IMR-90 (cell line): ENCODE results near the gene AOX1. TPM values are rescaled to one million over a fixed set of nuclear protein-coding genes. Genes with fewer than 3 reads are reported as not detected.

ENCODE experiments used
- ATAC-seq: fragments of 200-7000 bp; cut with Tn5 transposase; 2 replicates; pipeline ENCODE4 v1.9.1; 2020; ENCODE audit warnings: low read depth, mild to moderate bottlenecking, moderate library complexity
- BruUV-seq: library from RNA; stranded (reverse); fragments of 400-500 nt; replicated peaks from 2 replicates; lab custom pipeline; 2021; lab: Mats Ljungman, UMichigan
- CTCF ChIA-PET: fragments of 300-600 bp; formaldehyde crosslinking; extraction: SDS; loops from one replicate; lab custom pipeline; 2021; ENCODE audit warnings: antibody characterized with exemption; lab: Yijun Ruan, JAX
- POLR2A ChIA-PET: fragments of 300-600 bp; sonication (Branson Sonifier 250); formaldehyde crosslinking; loops from one replicate; lab custom pipeline; 2022; ENCODE audit warnings: antibody characterized with exemption; ENCODE audit not compliant: unreplicated experiment; lab: Charles Lee
- DNase-seq: peaks from one replicate; pipeline ENCODE4 v3.0.0; 2013
- H2AFZ ChIP-seq: replicated peaks from 2 replicates; pipeline ENCODE3; 2013; ENCODE audit warnings: low read length, mild to moderate bottlenecking; ENCODE audit not compliant: poor library complexity
- H2AK5ac ChIP-seq: 2 replicates; pipeline ENCODE4 v1.6.1; 2013; ENCODE audit warnings: low read depth, low read length, inconsistent platforms
- H2AK9ac ChIP-seq: replicated peaks from 2 replicates; pipeline ENCODE3; 2013; ENCODE audit warnings: mild to moderate bottlenecking, low read depth, low read length, moderate library complexity; ENCODE audit not compliant: poor library complexity
- H2BK120ac ChIP-seq: 2 replicates; pipeline ENCODE4 v1.6.1; 2013; ENCODE audit warnings: low read depth, low read length, inconsistent platforms
- H2BK15ac ChIP-seq: 3 replicates; pipeline ENCODE4 v1.6.1; 2013; ENCODE audit warnings: low read depth, low read length, inconsistent platforms
- H2BK20ac ChIP-seq: 2 replicates; pipeline ENCODE4 v1.6.1; 2013; ENCODE audit warnings: low read depth, mild to moderate bottlenecking, inconsistent platforms, low read length, moderate library complexity
- H2BK5ac ChIP-seq: 2 replicates; pipeline ENCODE4 v1.6.1; 2013; ENCODE audit warnings: mild to moderate bottlenecking, low read depth, low read length, inconsistent platforms; ENCODE audit not compliant: poor library complexity, severe bottlenecking
- H3K14ac ChIP-seq: replicated peaks from 2 replicates; pipeline ENCODE4 v1.6.1; 2013; ENCODE audit warnings: low read depth, low read length, inconsistent platforms
- H3K18ac ChIP-seq: 2 replicates; pipeline ENCODE4 v1.6.1; 2013; ENCODE audit warnings: low read depth, low read length, control low read depth
- H3K23ac ChIP-seq: 2 replicates; pipeline ENCODE4 v1.6.1; 2013; ENCODE audit warnings: low read depth, low read length, inconsistent platforms
- H3K27ac ChIP-seq: 2 replicates; pipeline ENCODE4 v1.5.1; 2013; ENCODE audit warnings: mild to moderate bottlenecking, control low read depth, low read length; ENCODE audit not compliant: insufficient read depth
- H3K27me3 ChIP-seq: 2 replicates; pipeline ENCODE4 v1.6.1; 2013; ENCODE audit warnings: low read length; ENCODE audit not compliant: control insufficient read depth, insufficient read depth
- H3K36me3 ChIP-seq: 2 replicates; pipeline ENCODE4 v1.6.1; 2013; ENCODE audit warnings: low read length, mixed read lengths; ENCODE audit not compliant: control insufficient read depth, insufficient read depth
- H3K4ac ChIP-seq: 2 replicates; pipeline ENCODE4 v1.6.1; 2013; ENCODE audit warnings: low read depth, low read length, inconsistent platforms
- H3K4me1 ChIP-seq: 2 replicates; pipeline ENCODE4 v1.6.1; 2013; ENCODE audit warnings: low read length, mixed read lengths; ENCODE audit not compliant: control insufficient read depth, insufficient read depth
- H3K4me2 ChIP-seq: 2 replicates; pipeline ENCODE4 v1.6.1; 2013; ENCODE audit warnings: low read depth, mild to moderate bottlenecking, control low read depth, low read length, moderate library complexity
- H3K4me3 ChIP-seq: 2 replicates; pipeline ENCODE4 v1.5.1; 2013; ENCODE audit warnings: low read depth, mild to moderate bottlenecking, control low read depth, low read length, moderate library complexity; ENCODE audit not compliant: insufficient read depth
- H3K56ac ChIP-seq: 2 replicates; pipeline ENCODE4 v1.6.1; 2013; ENCODE audit warnings: low read length, inconsistent platforms; ENCODE audit not compliant: insufficient read depth; ENCODE audit errors: extremely low read depth
- H3K79me1 ChIP-seq, 2 experiments: 2 replicates each; pipeline ENCODE4 v1.6.1; 2013; ENCODE audit warnings: low read length in 2 of 2, inconsistent platforms in 1 of 2, low read depth in 1 of 2
- H3K9ac ChIP-seq: 2 replicates; pipeline ENCODE4 v1.6.1; 2013; ENCODE audit warnings: low read depth, low read length, control low read depth
- H3K9me1 ChIP-seq: 2 replicates; pipeline ENCODE4 v1.6.1; 2013; ENCODE audit warnings: low read length, inconsistent platforms; ENCODE audit not compliant: insufficient read depth
- H3K9me3 ChIP-seq: 2 replicates; pipeline ENCODE4 v1.6.1; 2013; ENCODE audit warnings: low read length; ENCODE audit not compliant: control insufficient read depth, insufficient read depth
- H4K20me1 ChIP-seq: 2 replicates; pipeline ENCODE4 v1.6.1; 2013; ENCODE audit warnings: low read length, inconsistent platforms; ENCODE audit not compliant: insufficient read depth
- H4K5ac ChIP-seq: 2 replicates; pipeline ENCODE4 v1.6.1; 2013; ENCODE audit warnings: mild to moderate bottlenecking, low read depth, low read length, control low read depth
- H4K8ac ChIP-seq, 2 experiments: 2 replicates each; pipeline ENCODE4 v1.6.1; 2013; ENCODE audit warnings: low read depth in 2 of 2, low read length in 2 of 2, control low read depth in 1 of 2, inconsistent platforms in 1 of 2
- H4K91ac ChIP-seq: 2 replicates; pipeline ENCODE4 v1.6.1; 2013; ENCODE audit warnings: low read depth, low read length, inconsistent platforms; ENCODE audit not compliant: insufficient read depth
- BHLHE40 ChIP-seq: fragments of 150-350 bp; IDR thresholded peaks from 2 replicates; pipeline ENCODE4 v1.6.1; 2016; ENCODE audit warnings: mild to moderate bottlenecking, low read depth, low read length
- CHD1 ChIP-seq: IDR thresholded peaks from 2 replicates; pipeline ENCODE4 v1.6.1; 2012; ENCODE audit warnings: low read depth, low read length, improper control_type of control experiment
- FOS ChIP-seq: fragments of 150-350 bp; IDR thresholded peaks from 2 replicates; pipeline ENCODE4 v1.6.1; 2016; ENCODE audit warnings: low read depth, low read length
- MAZ ChIP-seq: IDR thresholded peaks from 2 replicates; pipeline ENCODE4 v1.6.1; 2012; ENCODE audit warnings: low read depth, mild to moderate bottlenecking, low read length, improper control_type of control experiment, moderate library complexity, borderline replicate concordance
- MXI1 ChIP-seq: IDR thresholded peaks from 2 replicates; pipeline ENCODE4 v1.6.1; 2012; ENCODE audit warnings: low read depth, mild to moderate bottlenecking, low read length, moderate library complexity, borderline replicate concordance
- POLR2A ChIP-seq: IDR thresholded peaks from 2 replicates; pipeline ENCODE4 v1.6.1; 2012; ENCODE audit warnings: mild to moderate bottlenecking, low read depth, low read length
- RCOR1 ChIP-seq: IDR thresholded peaks from 2 replicates; pipeline ENCODE4 v1.6.1; 2012; ENCODE audit warnings: mild to moderate bottlenecking, low read length, improper control_type of control experiment; ENCODE audit not compliant: insufficient replicate concordance
- RFX5 ChIP-seq: IDR thresholded peaks from 2 replicates; pipeline ENCODE4 v1.8.0; 2012; ENCODE audit warnings: low read depth, mild to moderate bottlenecking, low read length, moderate library complexity
- SMC3 ChIP-seq: fragments of 150-350 bp; IDR thresholded peaks from 2 replicates; pipeline ENCODE4 v1.6.1; 2016; ENCODE audit warnings: low read depth, mild to moderate bottlenecking, antibody characterized with exemption, low read length, moderate library complexity
- WGBS, 2 experiments: methylation state at CpG; one replicate each; pipeline versions ENCODE4 v1.1.5 to v1.1.7; 2013; ENCODE audit warnings: missing lambda C conversion rate in 2 of 2; ENCODE audit not compliant: insufficient read length in 1 of 2; ENCODE audit errors: extremely low coverage in 2 of 2; 5-methylcytosine and 5-hydroxymethylcytosine counted together
- dilution Hi-C: fragments of 300-500 bp; cut with HindIII; formaldehyde crosslinking; loops from one replicate; pipeline ENCODE4 v1.14.3; 2018; ENCODE audit warnings: low sequenced_read_pairs; ENCODE audit not compliant: unreplicated experiment
- in situ Hi-C: fragments of 300-500 bp; cut with MboI; formaldehyde crosslinking; loops from 3 replicates; pipeline ENCODE4 v1.14.3; 2019; ENCODE audit warnings: low sequenced_read_pairs, inconsistent platforms, mixed read lengths
- intact Hi-C: fragments of 100-400 bp; cut with micrococcal nuclease; formaldehyde crosslinking; loops from 2 replicates; pipeline ENCODE4 v1.10.0; 2022
- polyA plus RNA-seq, 3 experiments: library from polyadenylated mRNA; depleted of rRNA; stranded (reverse); fragments of >200 nt; gene quantifications; 2 replicates each; pipeline ENCODE4 v1.2.3, GENCODE V29; 2012; ENCODE audit warnings: low replicate concordance in 1 of 3
- total RNA-seq: library from RNA; depleted of rRNA; stranded (reverse); fragments of >200 nt; gene quantifications from 2 replicates; pipeline ENCODE4 v1.2.3, GENCODE V29; 2012

Gene AOX1
- total and polyA plus RNA-seq, 2 of the 4 experiments (the other 2 are of a cell fraction), result 21.7 to 59.9 TPM

GRCh38 chr2:200637901-200638300, 52.1 kb downstream of the AOX1 start:
- no TSS peak for BruUV-seq
- WGBS, 2 experiments, result 89% methylated on average over 3 of the region's 9 CpGs; no CpG with 5 or more reads in 1 of the 2 experiments
- Histone ChIP-seq H3K56ac (no peak overlapping the region), H3K14ac (no peak overlapping the region), H3K23ac (no peak overlapping the region), H2BK20ac (no peak overlapping the region), H2AK9ac (no peak overlapping the region), H3K4me1 (no peaks in the 10 kb centered on the region; the same call in 1 of the 2 replicates), H4K20me1 (no peaks in the 10 kb centered on the region), H3K18ac (no peak overlapping the region), H2BK5ac (no peak overlapping the region), H3K4me3 (no peak overlapping the region), H3K9ac (no peak overlapping the region), H3K36me3 (0 out of 2 replicates have a peak, but pooled peaks cover 2% of the 10 kb centered on the region), H4K5ac (no peak overlapping the region), H2BK15ac (no peak overlapping the region), H4K8ac (no peak overlapping the region), H4K91ac (no peak overlapping the region), H3K9me1 (peaks cover 4% of the 10 kb centered on the region; the same call in 1 of the 2 replicates), H3K27ac (no peak overlapping the region), H3K4me2 (no peak overlapping the region), H2AK5ac (no peak overlapping the region), H2AFZ (no peak overlapping the region), H3K4ac (no peak overlapping the region), H3K27me3 (no peaks in the 10 kb centered on the region), H2BK120ac (no peak overlapping the region), H3K9me3 (no peaks in the 10 kb centered on the region), H3K79me1 (no peaks in the 10 kb centered on the region)
- intact Hi-C loops (no loop called here), dilution Hi-C loops (no loop called here), in situ Hi-C loops (no loop called here)
- ChIA-PET CTCF (no interaction called here), POLR2A (no interaction called here)
- no peak for ATAC-seq
- DNase-seq, result no peak
- TF ChIP-seq RCOR1 (no peak), RFX5 (no peak), MAZ (no peak), BHLHE40 (no peak), FOS (no peak), MXI1 (no peak), POLR2A (no peak), SMC3 (no peak), CHD1 (no peak)
